Subcutaneous abdominal adipose tissue (tissue), 5 donors: ENCODE data around the gene OR10D3.

ENCODE experiments used
- H3K27ac ChIP-seq: one replicate; pipeline ENCODE4 v1.7.0; 2013; ENCODE audit warnings: low read depth, mild to moderate bottlenecking, inconsistent platforms, low read length, moderate library complexity
- H3K27me3 ChIP-seq, 5 donors: one replicate each; pipeline ENCODE4 v1.7.0; 2013; ENCODE audit warnings: low read length in 5 of 5, inconsistent platforms in 1 of 5; ENCODE audit not compliant: control insufficient read depth in 5 of 5, insufficient read depth in 4 of 5
- H3K36me3 ChIP-seq, 5 donors: one replicate each; pipeline ENCODE4 v1.7.0; 2013; ENCODE audit warnings: low read length in 5 of 5; ENCODE audit not compliant: control insufficient read depth in 5 of 5, insufficient read depth in 5 of 5
- H3K4me1 ChIP-seq, 5 donors: one replicate each; pipeline ENCODE4 v1.7.0; 2013; ENCODE audit warnings: low read length in 5 of 5, mild to moderate bottlenecking in 3 of 5, moderate library complexity in 1 of 5; ENCODE audit not compliant: control insufficient read depth in 5 of 5, insufficient read depth in 5 of 5
- H3K4me3 ChIP-seq, 5 donors: one replicate each; pipeline ENCODE4 v1.7.0; 2013; ENCODE audit warnings: low read length in 5 of 5, low read depth in 1 of 5
- H3K9ac ChIP-seq, 5 donors: one replicate each; pipeline ENCODE4 v1.7.0; 2013; ENCODE audit warnings: low read length in 5 of 5, mild to moderate bottlenecking in 4 of 5, moderate library complexity in 3 of 5
- H3K9me3 ChIP-seq, 5 donors: one replicate each; pipeline ENCODE4 v1.7.0; 2013; ENCODE audit warnings: low read length in 5 of 5; ENCODE audit not compliant: control insufficient read depth in 5 of 5
- donor health status: healthy.
- donor health status: healthy.
- donor health status: healthy.
- donor health status: healthy.
- donor health status: healthy.

OR10D3 gene

GRCh38 chr11:124194293-124195188 is 11.4 kb downstream of the OR10D3 start:
- peaks cover 0 to 5% (median 3%) of the 10 kb centered on the region in 5 donors for H3K4me1 ChIP-seq
- H3K36me3 ChIP-seq: no peaks in the 10 kb centered on the region
- H3K9ac ChIP-seq: no peak overlapping the region
- H3K4me3 ChIP-seq: no peak overlapping the region
- peaks cover 0 to 3% (median 0%) of the 10 kb centered on the region in 5 donors for H3K27me3 ChIP-seq
- peak overlapping the region; percentile 5 for H3K27ac ChIP-seq
- no peaks in the 10 kb centered on the region for H3K9me3 ChIP-seq

- Histone ChIP-seq H3K4me3 (no peak overlapping the region), H3K27ac (no peak overlapping the region), H3K9ac (no peak overlapping the region), H3K27me3 (peaks cover 0 to 3% (median 0%) of the 10 kb centered on the region in 5 donors), H3K36me3 (no peaks in the 10 kb centered on the region), H3K9me3 (no peaks in the 10 kb centered on the region), H3K4me1 (peaks cover 0 to 5% (median 3%) of the 10 kb centered on the region in 5 donors)
Observed at GRCh38 chr11:124195189-124195734, 12.1 kb downstream of the OR10D3 start.

GRCh38 chr11:124197999-124198398 is 14.9 kb downstream of the OR10D3 start:
- Histone ChIP-seq H3K9ac (no peak overlapping the region), H3K27me3 (no peaks in the 10 kb centered on the region), H3K9me3 (no peaks in the 10 kb centered on the region), H3K27ac (no peak overlapping the region), H3K36me3 (no peaks in the 10 kb centered on the region), H3K4me1 (peaks cover 0 to 5% (median 3%) of the 10 kb centered on the region in 5 donors), H3K4me3 (no peak overlapping the region)

GRCh38 chr11:124198897-124199296 is 15.8 kb downstream of the OR10D3 start:
- Histone ChIP-seq H3K9me3 (no peaks in the 10 kb centered on the region), H3K4me3 (no peak overlapping the region), H3K36me3 (no peaks in the 10 kb centered on the region), H3K27me3 (no peaks in the 10 kb centered on the region), H3K4me1 (peaks cover 0 to 5% (median 3%) of the 10 kb centered on the region in 5 donors), H3K9ac (no peak overlapping the region), H3K27ac (no peak overlapping the region)

- Histone ChIP-seq H3K27ac (no peak overlapping the region), H3K27me3 (no peaks in the 10 kb centered on the region), H3K4me1 (peaks cover 0 to 4% (median 2%) of the 10 kb centered on the region in 5 donors), H3K9ac (no peak overlapping the region), H3K4me3 (no peak overlapping the region), H3K9me3 (no peaks in the 10 kb centered on the region), H3K36me3 (no peaks in the 10 kb centered on the region)
Observed at GRCh38 chr11:124199702-124200101, 16.6 kb downstream of the OR10D3 start.

GRCh38 chr11:124200671-124201070 is 17.5 kb downstream of the OR10D3 start:
- Histone ChIP-seq H3K9ac (no peak overlapping the region), H3K4me1 (no peaks in the 10 kb centered on the region), H3K36me3 (no peaks in the 10 kb centered on the region), H3K27ac (no peak overlapping the region), H3K9me3 (no peaks in the 10 kb centered on the region), H3K27me3 (no peaks in the 10 kb centered on the region), H3K4me3 (no peak overlapping the region)

GRCh38 chr11:124202951-124203350 is 19.8 kb downstream of the OR10D3 start:
- no peaks in the 10 kb centered on the region for H3K9me3 ChIP-seq
- H3K4me3 ChIP-seq: no peak overlapping the region
- no peak overlapping the region for H3K9ac ChIP-seq
- no peak overlapping the region for H3K27ac ChIP-seq
- no peaks in the 10 kb centered on the region for H3K27me3 ChIP-seq
- no peaks in the 10 kb centered on the region for H3K36me3 ChIP-seq
- no peaks in the 10 kb centered on the region for H3K4me1 ChIP-seq

- H3K4me3 ChIP-seq: no peak overlapping the region
Observed at GRCh38 chr11:124204008-124204407, 20.9 kb downstream of the OR10D3 start.

GRCh38 chr11:124207102-124207792 is 24.1 kb downstream of the OR10D3 start:
- no peak overlapping the region for H3K4me3 ChIP-seq
- no peaks in the 10 kb centered on the region for H3K4me1 ChIP-seq
- H3K9ac ChIP-seq: no peak overlapping the region
- H3K9me3 ChIP-seq: no peaks in the 10 kb centered on the region
- no peak overlapping the region for H3K27ac ChIP-seq
- H3K27me3 ChIP-seq: no peaks in the 10 kb centered on the region
- no peaks in the 10 kb centered on the region for H3K36me3 ChIP-seq

More at GRCh38 chr11:124204008-124204407, 20.9 kb downstream of the OR10D3 start:
- Histone ChIP-seq H3K36me3 (no peaks in the 10 kb centered on the region), H3K27ac (no peak overlapping the region), H3K4me1 (no peaks in the 10 kb centered on the region), H3K9me3 (no peaks in the 10 kb centered on the region), H3K9ac (no peak overlapping the region), H3K27me3 (no peaks in the 10 kb centered on the region)

- Histone ChIP-seq H3K4me3 (no peak overlapping the region), H3K9ac (no peak overlapping the region), H3K36me3 (no peaks in the 10 kb centered on the region)
Observed at GRCh38 chr11:124209824-124210357, 26.7 kb downstream of the OR10D3 start.

More at GRCh38 chr11:124209824-124210357, 26.7 kb downstream of the OR10D3 start:
- Histone ChIP-seq H3K27me3 (no peaks in the 10 kb centered on the region), H3K4me1 (no peaks in the 10 kb centered on the region), H3K27ac (no peak overlapping the region), H3K9me3 (no peaks in the 10 kb centered on the region)
